Mesenchymal stem cell (in vitro differentiated cells and primary cell): ENCODE data around the gene MAP4K4.

Source experiments
- DNase-seq: peaks from one replicate; pipeline ENCODE4 v3.0.0-alpha.2; 2013
- H2AFZ ChIP-seq: one replicate; pipeline ENCODE4 v1.6.1; 2013; ENCODE audit warnings: low read depth, mild to moderate bottlenecking, control low read depth, inconsistent platforms, low read length, moderate library complexity
- H2AK5ac ChIP-seq: 2 replicates; pipeline ENCODE4 v1.6.1; 2013; ENCODE audit warnings: low read length, moderate library complexity, mild to moderate bottlenecking, inconsistent platforms; ENCODE audit not compliant: severe bottlenecking
- H2BK120ac ChIP-seq: one replicate; pipeline ENCODE4 v1.6.1; 2013; ENCODE audit warnings: low read depth, mild to moderate bottlenecking, inconsistent platforms, low read length, moderate library complexity
- H2BK12ac ChIP-seq, 2 experiments: one replicate each; pipeline ENCODE4 v1.6.1; 2013; ENCODE audit warnings: inconsistent platforms in 2 of 2, low read length in 2 of 2, mild to moderate bottlenecking in 2 of 2, moderate library complexity in 2 of 2, control low read depth in 1 of 2
- H2BK15ac ChIP-seq: one replicate; pipeline ENCODE4 v1.6.1; 2013; ENCODE audit warnings: mild to moderate bottlenecking, low read depth, inconsistent platforms; ENCODE audit not compliant: poor library complexity, severe bottlenecking
- H2BK5ac ChIP-seq: 2 replicates; pipeline ENCODE4 v1.6.1; 2013; ENCODE audit warnings: low read depth, mild to moderate bottlenecking, low read length, control low read depth, inconsistent platforms; ENCODE audit not compliant: poor library complexity, severe bottlenecking
- H3K14ac ChIP-seq, 2 experiments: one replicate each; pipeline ENCODE4 v1.6.1; 2013; ENCODE audit warnings: inconsistent platforms in 2 of 2, low read length in 2 of 2, control low read depth in 1 of 2, mild to moderate bottlenecking in 1 of 2, moderate library complexity in 1 of 2
- H3K18ac ChIP-seq, 2 experiments: one replicate each; pipeline ENCODE4 v1.6.1; 2013; ENCODE audit warnings: inconsistent platforms in 2 of 2, low read length in 2 of 2, control low read depth in 1 of 2, low read depth in 1 of 2, mild to moderate bottlenecking in 1 of 2
- H3K23ac ChIP-seq, 2 experiments: one replicate each; pipeline ENCODE4 v1.6.1; 2013; ENCODE audit warnings: inconsistent platforms in 2 of 2, low read length in 2 of 2, mild to moderate bottlenecking in 2 of 2, moderate library complexity in 2 of 2, control low read depth in 1 of 2
- H3K27ac ChIP-seq: 2 replicates; pipeline ENCODE4 v1.5.1; 2013; ENCODE audit warnings: mild to moderate bottlenecking, moderate library complexity, low read length, control low read depth, inconsistent platforms; ENCODE audit not compliant: poor library complexity, severe bottlenecking
- H3K27me3 ChIP-seq, 2 experiments: 2 replicates each; pipeline versions ENCODE4 v1.6.1 to v1.7.0; 2013; ENCODE audit warnings: low read length in 2 of 2, mild to moderate bottlenecking in 2 of 2, moderate library complexity in 2 of 2, control low read depth in 1 of 2, inconsistent platforms in 1 of 2; ENCODE audit not compliant: control insufficient read depth in 1 of 2, insufficient read depth in 1 of 2
- H3K36me3 ChIP-seq, 2 experiments: 2 replicates each; pipeline versions ENCODE4 v1.6.1 to v1.7.0; 2013; ENCODE audit warnings: low read length in 2 of 2, control low read depth in 1 of 2, inconsistent platforms in 1 of 2, low read depth in 1 of 2, mild to moderate bottlenecking in 1 of 2; ENCODE audit not compliant: insufficient read depth in 2 of 2, control insufficient read depth in 1 of 2
- H3K4ac ChIP-seq, 2 experiments: one replicate each; pipeline ENCODE4 v1.6.1; 2013; ENCODE audit warnings: inconsistent platforms in 2 of 2, low read length in 2 of 2, mild to moderate bottlenecking in 2 of 2, moderate library complexity in 2 of 2, control low read depth in 1 of 2, low read depth in 1 of 2
- H3K4me1 ChIP-seq: 2 replicates; pipeline ENCODE4 v1.6.1; 2013; ENCODE audit warnings: low read depth, low read length, control low read depth; ENCODE audit not compliant: control insufficient read depth, insufficient read depth
- H3K4me2 ChIP-seq: 2 replicates; pipeline ENCODE4 v1.6.1; 2013; ENCODE audit warnings: low read length, mild to moderate bottlenecking, inconsistent platforms; ENCODE audit not compliant: poor library complexity, severe bottlenecking
- H3K4me3 ChIP-seq, 2 experiments: 2 replicates each; pipeline versions ENCODE4 v1.5.1 to v1.7.0; 2013; ENCODE audit warnings: low read length in 2 of 2, mild to moderate bottlenecking in 2 of 2, control low read depth in 1 of 2, low read depth in 1 of 2; ENCODE audit not compliant: insufficient read depth in 1 of 2
- H3K79me1 ChIP-seq: replicated peaks from 2 replicates; pipeline ENCODE4 v1.6.1; 2013; ENCODE audit warnings: mild to moderate bottlenecking, control low read depth, low read length, inconsistent platforms; ENCODE audit not compliant: poor library complexity, severe bottlenecking
- H3K9ac ChIP-seq: 2 replicates; pipeline ENCODE4 v1.7.0; 2013; ENCODE audit warnings: mild to moderate bottlenecking, low read length, moderate library complexity
- H3K9me3 ChIP-seq: 2 replicates; pipeline ENCODE4 v1.7.0; 2013; ENCODE audit warnings: mild to moderate bottlenecking, low read length; ENCODE audit not compliant: control insufficient read depth
- H4K8ac ChIP-seq: one replicate; pipeline ENCODE4 v1.6.1; 2013; ENCODE audit warnings: inconsistent platforms, mild to moderate bottlenecking, low read length, moderate library complexity
- H4K91ac ChIP-seq: one replicate; pipeline ENCODE4 v1.6.1; 2013; ENCODE audit warnings: mild to moderate bottlenecking, low read length, inconsistent platforms
- WGBS: methylation state at CpG from one replicate; pipeline ENCODE4 v1.1.7; 2013; ENCODE audit warnings: mixed read lengths; 5-methylcytosine and 5-hydroxymethylcytosine counted together

Gene MAP4K4

DNA sequence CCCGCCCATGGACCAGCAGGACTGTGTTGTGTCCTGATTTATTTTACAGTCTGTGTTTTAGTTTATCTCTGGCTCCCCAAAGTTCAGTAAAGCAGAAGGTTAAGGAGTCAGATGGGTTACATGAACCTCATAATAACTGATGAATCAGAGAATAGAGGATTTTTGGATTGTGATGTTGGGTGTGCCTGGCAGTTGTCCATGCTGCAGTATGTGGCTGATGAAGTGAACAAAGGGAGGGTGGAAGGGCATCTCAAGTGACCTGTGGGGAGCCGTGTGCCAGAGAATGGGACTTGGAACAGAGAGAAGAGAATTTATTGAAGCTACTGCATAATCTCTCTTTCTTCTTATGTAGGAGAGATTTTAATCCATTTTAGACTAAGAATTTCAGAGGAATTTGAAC is 145.5 kb downstream of the MAP4K4 start:
- H3K4ac ChIP-seq = no peak overlapping the region
- no peak overlapping the region for H3K18ac ChIP-seq
- H2BK5ac ChIP-seq = no peak overlapping the region
- H2BK15ac ChIP-seq = no peak overlapping the region
- H3K9ac ChIP-seq = peak overlapping the region; percentile 57
- peaks cover 17% of the 10 kb centered on the region for H3K4me1 ChIP-seq
- no peaks in the 10 kb centered on the region for H3K9me3 ChIP-seq
- H2BK120ac ChIP-seq = no peak overlapping the region
- no peak overlapping the region for H3K4me2 ChIP-seq
- DNase-seq = no peak
- H2AK5ac ChIP-seq = peak overlapping the region; percentile 71
- H3K14ac ChIP-seq = no peak overlapping the region
- H4K91ac ChIP-seq = no peak overlapping the region
- no peak overlapping the region for H2AFZ ChIP-seq
- H3K36me3 ChIP-seq = peaks cover 9 to 99% of the 10 kb centered on the region in 2 experiments
- WGBS = 96% methylated on average over 2 of the region's 2 CpGs
- H4K8ac ChIP-seq = no peak overlapping the region
- no peaks in the 10 kb centered on the region for H3K27me3 ChIP-seq
- H3K27ac ChIP-seq = peak overlapping the region; percentile 8
- H3K4me3 ChIP-seq = no peak overlapping the region
- H2BK12ac ChIP-seq = no peak overlapping the region
- no peak overlapping the region for H3K23ac ChIP-seq
- H3K79me1 ChIP-seq = peaks cover 26% of the 10 kb centered on the region

DNA sequence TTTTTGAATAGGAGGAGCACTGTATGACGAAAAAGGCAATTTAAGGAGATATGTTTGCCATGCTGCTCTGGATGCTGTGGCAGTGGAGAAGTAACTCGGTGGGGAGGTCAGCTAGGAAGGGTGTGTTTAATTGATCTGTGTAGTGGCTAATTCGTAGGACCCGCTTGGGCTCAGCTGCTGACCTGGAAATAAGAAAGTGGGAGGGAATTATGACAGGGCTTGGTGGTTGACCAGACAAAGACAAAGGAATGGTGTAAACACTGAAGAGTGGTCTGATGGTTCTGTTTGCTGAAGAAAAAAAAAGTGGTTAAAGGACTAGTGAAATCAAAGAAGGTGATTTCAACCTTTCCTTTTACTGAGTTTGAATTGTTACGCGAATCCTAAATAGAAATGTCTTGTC is 146.0 kb downstream of the MAP4K4 start:
- H3K14ac ChIP-seq = no peak overlapping the region
- 95% methylated on average over 4 of the region's 6 CpGs for WGBS
- no peak overlapping the region for H2BK12ac ChIP-seq

DNA sequence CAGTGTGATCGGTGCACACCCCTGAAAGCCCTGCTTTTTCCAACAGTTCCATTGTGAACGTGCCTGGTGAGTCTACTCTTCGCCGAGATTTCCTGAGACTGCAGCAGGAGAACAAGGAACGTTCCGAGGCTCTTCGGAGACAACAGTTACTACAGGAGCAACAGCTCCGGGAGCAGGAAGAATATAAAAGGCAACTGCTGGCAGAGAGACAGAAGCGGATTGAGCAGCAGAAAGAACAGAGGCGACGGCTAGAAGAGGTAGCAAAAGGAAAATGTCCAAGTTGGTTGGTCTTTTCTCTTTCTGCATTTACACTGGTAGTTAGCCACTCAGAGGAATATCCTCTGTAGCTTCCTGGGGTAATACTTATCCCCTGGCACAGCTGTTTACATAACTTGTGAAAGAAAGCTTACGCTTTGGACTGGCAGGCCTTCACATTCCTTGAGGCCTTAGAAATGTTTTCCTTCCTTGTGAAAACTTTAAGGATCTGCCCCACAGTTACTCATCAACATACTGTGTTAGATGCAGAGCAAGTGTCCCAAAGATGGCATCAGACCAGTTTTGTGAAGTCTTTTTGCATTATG is 146.6 kb downstream of the MAP4K4 start:
- Histone ChIP-seq H3K4me3 (no peak overlapping the region), H3K23ac (no peak overlapping the region), H3K9ac (no peak overlapping the region), H3K18ac (no peak overlapping the region), H4K8ac (no peak overlapping the region), H2BK15ac (no peak overlapping the region), H3K4ac (no peak overlapping the region), H4K91ac (no peak overlapping the region), H2BK120ac (no peak overlapping the region), H2AK5ac (no peak overlapping the region), H2AFZ (no peak overlapping the region), H3K27me3 (no peaks in the 10 kb centered on the region), H3K14ac (no peak overlapping the region), H3K79me1 (peaks cover 30% of the 10 kb centered on the region), H3K4me1 (peaks cover 17% of the 10 kb centered on the region), H3K4me2 (no peak overlapping the region), H3K36me3 (peaks cover 13 to 99% of the 10 kb centered on the region in 2 experiments), H3K9me3 (no peaks in the 10 kb centered on the region), H2BK5ac (no peak overlapping the region), H3K27ac (peak overlapping the region; percentile 55), H2BK12ac (no peak overlapping the region)
- WGBS = 94% methylated on average over 12 of the region's 12 CpGs
- peak; percentile 63 for DNase-seq

More for the DNA sequence above, 146.0 kb downstream of the MAP4K4 start:
- Histone ChIP-seq H3K4ac (no peak overlapping the region), H3K23ac (no peak overlapping the region), H3K9me3 (no peaks in the 10 kb centered on the region), H4K8ac (no peak overlapping the region), H3K27me3 (no peaks in the 10 kb centered on the region), H3K4me3 (no peak overlapping the region), H3K4me1 (peaks cover 17% of the 10 kb centered on the region), H3K79me1 (peaks cover 28% of the 10 kb centered on the region), H2BK120ac (no peak overlapping the region), H3K27ac (peak overlapping the region; percentile 42), H4K91ac (no peak overlapping the region), H2BK15ac (no peak overlapping the region), H2AK5ac (no peak overlapping the region), H3K18ac (no peak overlapping the region), H3K9ac (peak overlapping the region; percentile 57), H3K4me2 (no peak overlapping the region), H2BK5ac (no peak overlapping the region), H3K36me3 (peaks cover 10 to 99% of the 10 kb centered on the region in 2 experiments), H2AFZ (no peak overlapping the region)
- no peak for DNase-seq

DNA sequence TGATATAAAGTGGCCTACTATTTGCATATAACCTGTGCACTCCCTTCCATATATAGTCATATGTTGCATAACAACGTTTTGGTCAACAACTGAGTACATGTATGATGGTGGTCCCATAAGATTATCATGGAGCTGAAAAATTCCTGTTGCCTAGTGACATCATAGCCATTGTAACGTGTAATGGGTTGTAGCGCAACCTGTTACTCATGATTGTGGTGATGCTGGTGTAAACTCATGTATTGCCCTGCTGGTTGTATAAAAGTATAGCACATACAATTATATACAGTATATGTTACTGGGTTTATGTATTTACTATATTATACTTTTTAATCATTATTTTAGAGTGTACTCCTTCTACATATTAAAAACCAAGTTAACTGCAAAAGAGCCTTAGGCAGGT is 149.5 kb downstream of the MAP4K4 start:
- H3K36me3 ChIP-seq = peaks cover 4 to 99% of the 10 kb centered on the region in 2 experiments
- WGBS = 100% methylated on average over 1 of the region's 3 CpGs
- no peak overlapping the region for H3K4me3 ChIP-seq
- H2AFZ ChIP-seq = no peak overlapping the region
- no peak overlapping the region for H4K91ac ChIP-seq
- no peak overlapping the region for H3K27ac ChIP-seq
- H2BK15ac ChIP-seq = no peak overlapping the region
- no peak overlapping the region for H4K8ac ChIP-seq
- no peak overlapping the region for H3K14ac ChIP-seq
- H3K18ac ChIP-seq = no peak overlapping the region
- no peak for DNase-seq
- no peak overlapping the region for H3K4ac ChIP-seq
- H3K4me2 ChIP-seq = no peak overlapping the region
- no peaks in the 10 kb centered on the region for H3K27me3 ChIP-seq
- no peaks in the 10 kb centered on the region for H3K9me3 ChIP-seq
- peaks cover 28% of the 10 kb centered on the region for H3K79me1 ChIP-seq
- no peak overlapping the region for H2BK12ac ChIP-seq
- H3K9ac ChIP-seq = no peak overlapping the region
- H2BK120ac ChIP-seq = no peak overlapping the region
- H3K4me1 ChIP-seq = peaks cover 14% of the 10 kb centered on the region
- H3K23ac ChIP-seq = no peak overlapping the region
- no peak overlapping the region for H2BK5ac ChIP-seq
- H2AK5ac ChIP-seq = no peak overlapping the region
